GM12801 (cell line): ENCODE results near the gene SPAG17.

ENCODE experiments used
- TF ChIP-seq, protein P1 (sequence below): IDR thresholded peaks from one replicate; pipeline ENCODE4 v1.5.1; 2011; ENCODE audit warnings: control low read depth; ENCODE audit not compliant: insufficient read length; ENCODE audit errors: extremely low read depth

SPAG17 gene

DNA sequence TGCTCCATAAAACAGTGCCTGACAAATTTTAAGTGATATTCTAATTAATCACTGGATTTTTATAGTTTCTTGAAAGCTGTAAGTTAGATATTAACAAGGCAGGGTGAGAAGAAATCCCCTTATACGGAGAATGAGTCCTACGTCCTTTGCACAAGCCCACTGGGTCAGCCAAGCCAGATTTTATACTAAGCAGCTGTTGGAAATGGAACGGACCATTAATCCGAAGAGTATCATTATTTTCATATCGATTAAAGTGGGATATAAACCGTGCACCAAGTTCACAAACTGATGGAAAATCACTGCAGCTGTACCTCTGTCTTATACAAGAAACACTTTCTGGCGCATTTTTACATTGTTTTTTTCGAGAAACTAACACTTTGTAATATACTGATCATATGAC, 35.2 kb downstream of the SPAG17 start:
- TF ChIP-seq, protein P1, sequence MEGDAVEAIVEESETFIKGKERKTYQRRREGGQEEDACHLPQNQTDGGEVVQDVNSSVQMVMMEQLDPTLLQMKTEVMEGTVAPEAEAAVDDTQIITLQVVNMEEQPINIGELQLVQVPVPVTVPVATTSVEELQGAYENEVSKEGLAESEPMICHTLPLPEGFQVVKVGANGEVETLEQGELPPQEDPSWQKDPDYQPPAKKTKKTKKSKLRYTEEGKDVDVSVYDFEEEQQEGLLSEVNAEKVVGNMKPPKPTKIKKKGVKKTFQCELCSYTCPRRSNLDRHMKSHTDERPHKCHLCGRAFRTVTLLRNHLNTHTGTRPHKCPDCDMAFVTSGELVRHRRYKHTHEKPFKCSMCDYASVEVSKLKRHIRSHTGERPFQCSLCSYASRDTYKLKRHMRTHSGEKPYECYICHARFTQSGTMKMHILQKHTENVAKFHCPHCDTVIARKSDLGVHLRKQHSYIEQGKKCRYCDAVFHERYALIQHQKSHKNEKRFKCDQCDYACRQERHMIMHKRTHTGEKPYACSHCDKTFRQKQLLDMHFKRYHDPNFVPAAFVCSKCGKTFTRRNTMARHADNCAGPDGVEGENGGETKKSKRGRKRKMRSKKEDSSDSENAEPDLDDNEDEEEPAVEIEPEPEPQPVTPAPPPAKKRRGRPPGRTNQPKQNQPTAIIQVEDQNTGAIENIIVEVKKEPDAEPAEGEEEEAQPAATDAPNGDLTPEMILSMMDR = no peak

DNA sequence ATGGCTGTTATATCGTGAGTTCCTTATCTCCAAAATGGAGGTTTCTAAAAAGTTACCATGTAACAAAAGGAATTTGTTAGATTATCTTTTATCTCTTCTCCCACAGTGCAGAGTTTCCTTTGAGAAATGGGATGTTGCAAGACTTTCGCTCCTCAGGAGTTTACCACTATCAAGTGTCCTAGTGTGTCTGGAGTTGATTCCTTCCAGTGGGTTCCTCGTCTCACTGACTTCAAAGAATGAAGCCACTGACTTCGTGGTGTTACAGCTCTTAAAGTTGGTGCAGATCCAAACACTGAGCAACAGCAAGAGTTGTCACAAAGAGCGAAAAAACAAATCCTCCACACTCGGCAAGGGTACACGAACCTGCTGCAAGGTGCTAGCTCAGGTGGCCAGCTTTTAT, 37.0 kb downstream of the SPAG17 start:
- TF ChIP-seq, protein P1 = no peak

DNA sequence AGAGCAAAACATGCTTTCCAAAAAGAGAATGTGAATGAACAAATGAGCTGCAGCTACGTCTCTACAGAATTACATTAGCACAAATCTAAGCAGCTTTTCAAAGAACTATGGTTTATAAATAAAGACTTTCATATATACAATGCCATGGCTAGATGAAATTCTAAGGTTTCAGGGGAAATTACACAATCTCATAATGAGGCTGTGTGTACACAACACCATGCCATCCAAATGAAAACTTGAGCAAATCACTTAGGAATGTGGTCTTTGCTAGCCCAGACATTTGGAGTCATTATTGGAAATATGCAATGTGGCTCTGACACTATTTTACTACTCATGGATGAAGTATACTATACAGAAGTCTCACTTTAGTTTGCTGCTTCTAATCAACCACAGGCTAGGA, 37.5 kb downstream of the SPAG17 start:
- TF ChIP-seq, protein P1 = no peak

DNA sequence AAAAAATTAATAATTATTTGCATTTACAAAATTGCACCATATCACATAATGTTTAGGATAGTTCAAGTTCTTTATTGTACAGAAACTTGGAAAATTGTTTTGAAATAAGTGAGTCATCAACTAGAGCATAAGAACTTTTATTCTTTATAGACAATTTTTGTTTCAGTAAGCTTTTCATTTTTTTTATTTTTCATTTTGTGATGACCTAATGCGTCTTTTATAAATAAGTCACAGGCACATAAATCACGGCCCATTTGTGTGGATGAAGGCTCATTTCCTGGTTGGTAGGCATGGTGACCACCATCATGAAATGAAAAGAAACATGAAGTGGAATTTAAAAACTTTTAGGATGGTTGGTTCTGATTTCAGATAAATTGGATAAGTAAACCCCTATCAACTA, 39.3 kb downstream of the SPAG17 start:
- TF ChIP-seq, protein P1 = no peak

DNA sequence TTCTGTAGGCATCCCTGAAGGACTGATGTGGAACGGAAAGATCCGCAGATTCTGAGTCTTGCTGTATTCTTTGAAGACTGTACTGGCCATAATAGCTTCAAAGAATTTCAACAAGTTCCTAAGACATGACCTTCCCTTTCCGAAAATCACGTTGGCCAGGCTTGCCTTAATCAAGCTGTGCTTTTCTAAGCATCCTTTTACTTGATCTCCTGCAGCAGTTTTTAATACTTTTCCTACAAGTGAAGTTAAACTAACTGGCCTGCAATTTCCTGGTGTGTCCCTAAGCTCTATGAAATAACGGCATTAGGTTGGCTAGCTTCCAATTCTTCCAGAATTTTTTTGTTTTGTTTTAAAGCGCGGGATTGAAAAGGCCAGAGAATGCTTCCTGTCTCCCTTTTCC, 40.3 kb downstream of the SPAG17 start:
- TF ChIP-seq, protein P1 = no peak

DNA sequence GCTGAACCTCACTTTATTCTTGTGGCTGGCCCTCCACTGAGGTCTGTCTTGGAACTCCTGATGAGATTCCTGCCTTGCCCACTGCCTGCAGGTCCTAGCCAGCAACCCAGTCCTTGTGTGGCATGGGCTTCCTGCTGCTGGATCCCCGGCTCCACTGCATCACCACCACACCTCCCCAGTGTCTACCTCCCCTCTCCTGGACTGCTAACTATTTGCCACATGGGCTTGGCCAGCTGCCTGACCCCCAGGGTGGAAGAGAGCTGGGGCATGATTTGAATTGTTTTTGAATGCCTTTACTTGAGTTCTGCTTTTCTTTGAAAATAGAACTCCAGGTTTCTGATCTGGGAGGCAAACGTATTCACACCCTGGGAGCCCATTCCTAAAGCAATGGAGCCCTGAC, 41.2 kb downstream of the SPAG17 start:
- TF ChIP-seq, protein P1 = no peak

DNA sequence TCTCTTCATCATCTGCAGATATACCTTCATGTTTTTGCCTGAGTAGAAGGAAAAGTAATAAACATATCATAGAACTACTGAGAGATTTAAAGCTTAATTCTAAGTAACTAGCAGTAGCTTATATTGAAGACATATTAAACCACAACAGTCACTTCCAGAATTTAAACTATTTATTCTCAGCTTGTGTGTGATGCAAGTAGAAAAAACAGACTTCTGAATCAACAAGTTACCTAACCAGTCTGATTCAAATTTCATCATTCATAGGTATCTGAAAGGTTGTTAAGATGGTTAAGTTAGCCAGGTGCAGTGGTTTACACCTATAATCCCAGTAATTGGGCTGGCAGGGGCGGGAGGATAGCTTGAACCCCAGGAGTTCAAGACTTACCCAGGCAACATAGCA, 41.9 kb downstream of the SPAG17 start:
- TF ChIP-seq, protein P1 = no peak

DNA sequence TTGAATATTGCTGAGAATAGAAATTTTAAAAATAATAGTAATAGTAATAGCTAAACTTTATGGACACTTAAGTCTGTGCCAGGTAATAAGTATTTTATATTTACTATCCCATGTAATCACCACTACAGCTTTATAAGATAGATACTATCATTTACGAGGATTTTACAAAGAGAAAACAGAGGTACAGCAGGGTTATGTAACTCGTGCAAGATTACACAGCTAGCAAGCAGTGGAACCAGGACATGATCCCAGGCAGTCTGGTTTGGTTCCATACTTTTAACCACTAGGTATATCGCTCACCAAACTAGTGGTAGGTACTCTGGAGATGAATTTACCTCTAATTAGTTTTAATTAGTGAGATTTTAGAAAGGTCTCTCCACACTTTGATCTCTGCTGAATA, 42.5 kb downstream of the SPAG17 start:
- TF ChIP-seq, protein P1 = no peak
